ENCODE measurements around the gene ARMC3.

DNA sequence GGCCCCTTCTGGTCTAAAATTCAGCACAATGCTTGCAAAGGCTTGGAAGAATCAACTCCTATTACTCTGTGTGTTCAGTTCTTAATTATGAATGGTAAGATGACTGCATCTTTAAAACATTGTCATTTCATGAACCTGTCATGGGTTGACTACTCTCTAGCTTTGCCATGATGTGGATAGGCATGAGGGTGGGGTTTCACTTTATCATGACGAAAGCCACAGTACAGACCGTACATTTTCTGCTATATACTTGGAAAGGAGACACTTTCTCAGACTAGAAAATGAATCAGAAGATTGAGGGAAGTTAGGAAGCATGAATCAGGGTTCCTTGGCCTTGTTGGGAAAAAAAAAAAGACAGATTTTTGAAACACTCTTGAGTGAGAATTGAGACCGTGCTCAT, 147.8 kb downstream of the ARMC3 start:
- TF ChIP-seq, protein P1, sequence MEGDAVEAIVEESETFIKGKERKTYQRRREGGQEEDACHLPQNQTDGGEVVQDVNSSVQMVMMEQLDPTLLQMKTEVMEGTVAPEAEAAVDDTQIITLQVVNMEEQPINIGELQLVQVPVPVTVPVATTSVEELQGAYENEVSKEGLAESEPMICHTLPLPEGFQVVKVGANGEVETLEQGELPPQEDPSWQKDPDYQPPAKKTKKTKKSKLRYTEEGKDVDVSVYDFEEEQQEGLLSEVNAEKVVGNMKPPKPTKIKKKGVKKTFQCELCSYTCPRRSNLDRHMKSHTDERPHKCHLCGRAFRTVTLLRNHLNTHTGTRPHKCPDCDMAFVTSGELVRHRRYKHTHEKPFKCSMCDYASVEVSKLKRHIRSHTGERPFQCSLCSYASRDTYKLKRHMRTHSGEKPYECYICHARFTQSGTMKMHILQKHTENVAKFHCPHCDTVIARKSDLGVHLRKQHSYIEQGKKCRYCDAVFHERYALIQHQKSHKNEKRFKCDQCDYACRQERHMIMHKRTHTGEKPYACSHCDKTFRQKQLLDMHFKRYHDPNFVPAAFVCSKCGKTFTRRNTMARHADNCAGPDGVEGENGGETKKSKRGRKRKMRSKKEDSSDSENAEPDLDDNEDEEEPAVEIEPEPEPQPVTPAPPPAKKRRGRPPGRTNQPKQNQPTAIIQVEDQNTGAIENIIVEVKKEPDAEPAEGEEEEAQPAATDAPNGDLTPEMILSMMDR (IDR thresholded peaks at IDR 0.05) = no peak
- TF ChIP-seq POLR2A (IDR thresholded peaks at IDR 0.05) = no peak

All from esophagus squamous epithelium (tissue), 4 donors.